PC-3 (cell line): Measurements from ENCODE around the gene B3GAT1. TPM values are rescaled to one million over a fixed set of nuclear protein-coding genes. Genes with fewer than 3 reads are reported as not detected.

Source experiments
- ATAC-seq: fragments of 200-7000 bp; cut with Tn5 transposase; 2 replicates; pipeline ENCODE4 v1.9.1; 2020; ENCODE audit warnings: mild to moderate bottlenecking, moderate library complexity
- BruUV-seq: library from RNA; stranded (reverse); fragments of 400-500 nt; replicated peaks from 2 replicates; lab custom pipeline; 2021; lab: Mats Ljungman, UMichigan
- CTCF ChIA-PET: fragments of 300-600 bp; sonication (Branson Sonifier 250); formaldehyde crosslinking; loops from one replicate; lab custom pipeline; 2022; ENCODE audit warnings: antibody characterized with exemption; lab: Charles Lee
- POLR2A ChIA-PET: fragments of 300-600 bp; sonication (Branson Sonifier 250); formaldehyde crosslinking; loops from one replicate; lab custom pipeline; 2022; ENCODE audit warnings: antibody characterized with exemption; ENCODE audit not compliant: unreplicated experiment; lab: Charles Lee
- DNase-seq: peaks from one replicate; pipeline ENCODE4 v3.0.0-alpha.2; 2015
- H2AFZ ChIP-seq: fragments of 300-600 bp; sonication (generic); 2 replicates; pipeline ENCODE4 v1.6.0; 2016; ENCODE audit warnings: antibody characterized with exemption, low read length
- H3F3A ChIP-seq: fragments of 300-600 bp; sonication (generic); one replicate; pipeline ENCODE4 v1.6.0; 2017; ENCODE audit warnings: antibody characterized with exemption, low read length, control low read depth, mild to moderate bottlenecking; ENCODE audit not compliant: unreplicated experiment
- H3K27ac ChIP-seq: fragments of 300-600 bp; sonication (generic); 2 replicates; pipeline ENCODE4 v1.5.1; 2016; ENCODE audit warnings: mild to moderate bottlenecking, low read length
- H3K27me3 ChIP-seq: fragments of 300-600 bp; sonication (generic); 2 replicates; pipeline ENCODE4 v1.6.1; 2016; ENCODE audit warnings: low read length, mixed read lengths
- H3K36me3 ChIP-seq: fragments of 300-600 bp; sonication (generic); 2 replicates; pipeline ENCODE4 v1.6.1; 2016; ENCODE audit warnings: low read depth, mixed run types, low read length, mixed read lengths
- H3K4me1 ChIP-seq: fragments of 300-600 bp; sonication (generic); 2 replicates; pipeline ENCODE4 v1.5.1; 2016; ENCODE audit warnings: low read length; ENCODE audit not compliant: insufficient read depth
- H3K4me2 ChIP-seq: fragments of 300-600 bp; sonication (generic); 2 replicates; pipeline ENCODE4 v1.6.0; 2016; ENCODE audit warnings: low read length
- H3K4me3 ChIP-seq: fragments of 300-600 bp; sonication (generic); 2 replicates; pipeline ENCODE4 v1.5.1; 2016; ENCODE audit warnings: mild to moderate bottlenecking, low read length, mixed read lengths
- H3K79me2 ChIP-seq: fragments of 300-600 bp; sonication (generic); 2 replicates; pipeline ENCODE4 v1.6.1; 2017; ENCODE audit warnings: low read length, mixed read lengths
- H3K9ac ChIP-seq: fragments of 300-600 bp; sonication (generic); 2 replicates; pipeline ENCODE4 v1.6.0; 2016; ENCODE audit warnings: mild to moderate bottlenecking, low read length
- H3K9me2 ChIP-seq: fragments of 300-600 bp; sonication (generic); replicated peaks from 2 replicates; pipeline ENCODE4 v1.6.1; 2016; ENCODE audit warnings: mixed run types, low read length, mixed read lengths
- H3K9me3 ChIP-seq: fragments of 300-600 bp; sonication (generic); 2 replicates; pipeline ENCODE4 v1.6.1; 2016; ENCODE audit warnings: low read length, mixed read lengths
- H4K20me1 ChIP-seq: fragments of 300-600 bp; sonication (generic); 2 replicates; pipeline ENCODE4 v1.6.1; 2016; ENCODE audit warnings: low read length, mixed read lengths
- EZH2 ChIP-seq: fragments of 300-600 bp; sonication (generic); IDR thresholded peaks from one replicate; pipeline ENCODE4 v1.6.1; 2017; ENCODE audit warnings: antibody characterized with exemption, mild to moderate bottlenecking, low read length; ENCODE audit not compliant: unreplicated experiment
- EZH2phosphoT487 ChIP-seq: fragments of 300-600 bp; sonication (generic); IDR thresholded peaks from 2 replicates; pipeline ENCODE4 v1.6.1; 2018; ENCODE audit warnings: mild to moderate bottlenecking, antibody characterized with exemption, low read length, borderline replicate concordance
- intact Hi-C: fragments of 100-400 bp; cut with micrococcal nuclease; formaldehyde crosslinking; loops from 2 replicates; pipeline ENCODE4 v1.9.0; 2023
- total RNA-seq: library from RNA; depleted of rRNA; stranded (reverse); fragments of >200 nt; gene quantifications from 2 replicates; pipeline ENCODE4 v1.2.3, GENCODE V29; 2014
- TF ChIP-seq, protein P1 (sequence below): fragments of 300-600 bp; sonication (generic); conservative IDR thresholded peaks from 2 replicates; pipeline ENCODE4 v1.5.1; 2017; ENCODE audit warnings: antibody characterized with exemption, low read depth, mild to moderate bottlenecking, low read length

Gene B3GAT1
- total RNA-seq, 1 experiment from 2014 or later: not detected

DNA sequence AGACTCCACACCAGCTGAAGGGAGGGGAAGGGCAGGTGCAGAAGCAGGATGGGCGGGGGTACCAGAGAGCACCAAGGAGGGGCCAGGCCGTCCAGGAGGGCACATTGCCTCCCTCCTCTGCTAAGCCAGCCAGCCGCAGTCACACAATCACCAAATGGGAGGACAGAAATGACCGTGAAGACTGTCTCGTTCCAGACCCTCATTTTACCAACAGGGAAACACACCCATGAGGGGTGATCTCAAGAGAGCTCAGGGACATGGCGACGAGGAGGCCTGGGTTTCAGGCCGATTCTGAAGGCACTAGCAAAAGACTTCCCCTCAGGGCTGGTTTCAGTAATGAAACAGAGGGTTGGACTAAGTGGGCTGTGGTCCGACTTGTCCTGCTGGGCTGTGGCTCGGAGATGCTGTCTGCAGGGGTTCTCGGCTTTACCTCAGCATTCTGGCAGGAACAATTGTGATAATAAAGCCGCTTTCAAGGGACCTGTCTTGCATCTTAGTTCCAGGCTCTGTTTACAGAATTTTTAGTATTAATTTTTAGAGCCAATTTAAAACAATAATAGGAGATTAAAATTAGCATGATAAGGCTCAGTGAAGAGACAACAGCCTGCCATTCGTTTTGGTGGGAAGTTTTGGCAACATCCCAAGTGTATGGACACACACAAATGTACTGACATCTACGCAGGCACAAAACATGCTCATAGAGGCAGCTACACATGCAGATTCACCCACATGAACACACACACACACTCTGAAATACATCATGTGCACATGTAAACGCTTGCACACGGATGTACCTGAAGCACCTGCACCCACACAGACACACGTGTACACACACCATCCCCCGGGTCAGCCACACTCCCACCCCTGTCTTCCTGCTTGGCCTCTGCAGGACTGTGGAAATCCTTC, 2.0 kb upstream of the B3GAT1 start:
- BruUV-seq: no TSS peak
- H3K27ac ChIP-seq: no peak overlapping the region
- H3K4me3 ChIP-seq: no peak overlapping the region
- TF ChIP-seq EZH2phosphoT487 (no peak), EZH2 (no peak)
- TF ChIP-seq, protein P1, sequence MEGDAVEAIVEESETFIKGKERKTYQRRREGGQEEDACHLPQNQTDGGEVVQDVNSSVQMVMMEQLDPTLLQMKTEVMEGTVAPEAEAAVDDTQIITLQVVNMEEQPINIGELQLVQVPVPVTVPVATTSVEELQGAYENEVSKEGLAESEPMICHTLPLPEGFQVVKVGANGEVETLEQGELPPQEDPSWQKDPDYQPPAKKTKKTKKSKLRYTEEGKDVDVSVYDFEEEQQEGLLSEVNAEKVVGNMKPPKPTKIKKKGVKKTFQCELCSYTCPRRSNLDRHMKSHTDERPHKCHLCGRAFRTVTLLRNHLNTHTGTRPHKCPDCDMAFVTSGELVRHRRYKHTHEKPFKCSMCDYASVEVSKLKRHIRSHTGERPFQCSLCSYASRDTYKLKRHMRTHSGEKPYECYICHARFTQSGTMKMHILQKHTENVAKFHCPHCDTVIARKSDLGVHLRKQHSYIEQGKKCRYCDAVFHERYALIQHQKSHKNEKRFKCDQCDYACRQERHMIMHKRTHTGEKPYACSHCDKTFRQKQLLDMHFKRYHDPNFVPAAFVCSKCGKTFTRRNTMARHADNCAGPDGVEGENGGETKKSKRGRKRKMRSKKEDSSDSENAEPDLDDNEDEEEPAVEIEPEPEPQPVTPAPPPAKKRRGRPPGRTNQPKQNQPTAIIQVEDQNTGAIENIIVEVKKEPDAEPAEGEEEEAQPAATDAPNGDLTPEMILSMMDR: no peak
- ChIA-PET CTCF (no interaction called here), POLR2A (no interaction called here)
- ATAC-seq: no peak
- H3K27me3 ChIP-seq: peaks cover 88% of the 10 kb centered on the region
- H3K4me1 ChIP-seq: no peaks in the 10 kb centered on the region
- no peaks in the 10 kb centered on the region for H3K36me3 ChIP-seq
- H3K9me2 ChIP-seq: no peaks in the 10 kb centered on the region
- 0 out of 2 replicates have a peak, but pooled peaks cover 3% of the 10 kb centered on the region for H3K9me3 ChIP-seq
- no peak overlapping the region for H3K4me2 ChIP-seq
- no peak for DNase-seq
- H3F3A ChIP-seq: no peaks in the 10 kb centered on the region
- H3K9ac ChIP-seq: no peak overlapping the region
- H3K79me2 ChIP-seq: no peaks in the 10 kb centered on the region
- H2AFZ ChIP-seq: no peak overlapping the region
- intact Hi-C loops: no loop called here
- H4K20me1 ChIP-seq: no peaks in the 10 kb centered on the region

DNA sequence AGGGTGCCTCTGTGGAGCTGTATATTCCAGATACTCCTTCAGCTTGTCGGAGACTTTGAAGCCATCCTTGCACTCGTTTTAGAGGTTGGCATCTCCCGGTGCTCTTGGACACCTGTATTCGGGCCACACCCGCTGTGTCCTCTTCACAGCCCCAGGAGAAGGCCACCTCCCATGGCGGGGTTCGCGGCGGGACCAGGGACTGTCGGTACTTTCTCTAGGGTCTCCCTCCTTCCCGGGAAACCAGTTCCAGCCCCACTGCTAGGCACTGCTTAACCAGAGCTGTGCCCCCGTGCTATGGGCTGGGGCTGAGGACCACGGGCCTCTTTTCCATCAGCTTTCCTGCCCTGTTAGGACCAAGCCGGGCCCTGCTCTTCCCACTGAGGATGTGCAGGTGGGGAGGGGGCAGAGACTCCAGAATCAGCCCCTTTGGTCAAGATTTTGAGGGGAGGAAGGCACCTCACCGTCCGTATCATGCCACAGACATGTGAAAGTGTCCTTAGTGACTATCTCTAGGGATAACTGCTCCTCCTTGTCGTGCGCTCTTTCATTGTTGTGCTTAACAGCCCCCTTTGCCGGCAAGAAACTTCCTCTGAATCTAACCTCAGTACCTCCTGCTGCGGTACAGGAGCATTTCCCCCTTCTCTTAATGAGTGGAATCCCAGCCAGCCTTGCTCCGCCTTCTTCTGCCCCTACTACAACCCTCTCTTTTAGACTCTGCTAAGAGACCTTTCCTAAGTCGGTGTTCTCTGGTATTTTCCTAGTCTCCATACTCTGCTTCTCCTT, 1.2 kb upstream of the B3GAT1 start:
- Histone ChIP-seq H3K27ac (no peak overlapping the region), H4K20me1 (no peaks in the 10 kb centered on the region), H3K4me1 (no peaks in the 10 kb centered on the region), H2AFZ (no peak overlapping the region), H3K9me3 (0 out of 2 replicates have a peak, but pooled peaks cover 3% of the 10 kb centered on the region), H3F3A (no peaks in the 10 kb centered on the region), H3K4me2 (no peak overlapping the region), H3K4me3 (no peak overlapping the region), H3K36me3 (no peaks in the 10 kb centered on the region), H3K79me2 (no peaks in the 10 kb centered on the region), H3K9ac (no peak overlapping the region), H3K27me3 (peaks cover 84% of the 10 kb centered on the region), H3K9me2 (no peaks in the 10 kb centered on the region)
- ATAC-seq (no peak), DNase-seq (no peak)
- POLR2A ChIA-PET: no interaction called here
- CTCF ChIA-PET: no interaction called here
- BruUV-seq: no TSS peak
- intact Hi-C loops: no loop called here
- TF ChIP-seq EZH2phosphoT487 (no peak), EZH2 (no peak)
- TF ChIP-seq, protein P1: no peak
